DND-41 (cell line): Measurements from ENCODE around the gene VAMP4.

ENCODE experiments used
- ATAC-seq: fragments of 200-7000 bp; cut with Tn5 transposase; 3 replicates; pipeline ENCODE4 v1.9.1; 2021; ENCODE audit warnings: low read depth; ENCODE audit not compliant: insufficient read depth
- DNase-seq: peaks from one replicate; pipeline ENCODE4 v3.0.0-alpha.2; 2020
- H2AFZ ChIP-seq: 2 replicates; pipeline ENCODE4 v1.6.0; 2012; ENCODE audit warnings: low read depth, low read length
- H3K27ac ChIP-seq: 2 replicates; pipeline ENCODE4 v1.5.1; 2012; ENCODE audit warnings: low read length, inconsistent platforms
- H3K27me3 ChIP-seq: fragments of 200-600 bp; sonication (generic); 2 replicates; pipeline ENCODE4 v1.6.0; 2012; ENCODE audit warnings: low read length, mild to moderate bottlenecking, inconsistent platforms; ENCODE audit not compliant: insufficient read depth, poor library complexity
- H3K36me3 ChIP-seq: 2 replicates; pipeline ENCODE4 v1.5.1; 2012; ENCODE audit warnings: low read length, inconsistent platforms; ENCODE audit not compliant: insufficient read depth
- H3K4me1 ChIP-seq: 2 replicates; pipeline ENCODE4 v1.5.1; 2012; ENCODE audit warnings: mild to moderate bottlenecking, low read length; ENCODE audit not compliant: insufficient read depth
- H3K4me2 ChIP-seq: 2 replicates; pipeline ENCODE4 v1.6.0; 2012; ENCODE audit warnings: mild to moderate bottlenecking, moderate library complexity, low read length, inconsistent platforms; ENCODE audit not compliant: insufficient read depth
- H3K4me3 ChIP-seq, 2 experiments: fragments of 200-600 bp in 1 of 2; shearing (Covaris generic) in 1 of 2; 2 replicates each; pipeline ENCODE4 v1.5.1; 2012 to 2016; ENCODE audit warnings: inconsistent platforms in 2 of 2, low read length in 2 of 2, mild to moderate bottlenecking in 2 of 2, low read depth in 1 of 2, moderate library complexity in 1 of 2
- H3K79me2 ChIP-seq: 2 replicates; pipeline ENCODE4 v1.6.0; 2012; ENCODE audit warnings: low read length, inconsistent platforms; ENCODE audit not compliant: insufficient read depth
- H3K9ac ChIP-seq: 2 replicates; pipeline ENCODE4 v1.6.0; 2012; ENCODE audit warnings: low read depth, mild to moderate bottlenecking, inconsistent platforms, low read length, moderate library complexity
- H3K9me3 ChIP-seq: 2 replicates; pipeline ENCODE4 v1.5.1; 2012; ENCODE audit warnings: low read length, moderate library complexity, mild to moderate bottlenecking, inconsistent platforms; ENCODE audit not compliant: insufficient read depth, severe bottlenecking
- H4K20me1 ChIP-seq: 2 replicates; pipeline ENCODE4 v1.6.0; 2012; ENCODE audit warnings: low read length; ENCODE audit not compliant: insufficient read depth
- EZH2 ChIP-seq: IDR thresholded peaks from 3 replicates; pipeline ENCODE4 v1.6.1; 2012; ENCODE audit warnings: borderline replicate concordance, low read depth, mild to moderate bottlenecking, moderate library complexity, low read length, inconsistent platforms; ENCODE audit not compliant: severe bottlenecking
- TF ChIP-seq, protein P1 (sequence below): IDR thresholded peaks from 2 replicates; pipeline ENCODE4 v1.5.1; 2012; ENCODE audit warnings: borderline replicate concordance, low read length, moderate library complexity, mild to moderate bottlenecking; ENCODE audit not compliant: poor library complexity, severe bottlenecking; ENCODE audit errors: extremely low read depth

The VAMP4 gene

DNA sequence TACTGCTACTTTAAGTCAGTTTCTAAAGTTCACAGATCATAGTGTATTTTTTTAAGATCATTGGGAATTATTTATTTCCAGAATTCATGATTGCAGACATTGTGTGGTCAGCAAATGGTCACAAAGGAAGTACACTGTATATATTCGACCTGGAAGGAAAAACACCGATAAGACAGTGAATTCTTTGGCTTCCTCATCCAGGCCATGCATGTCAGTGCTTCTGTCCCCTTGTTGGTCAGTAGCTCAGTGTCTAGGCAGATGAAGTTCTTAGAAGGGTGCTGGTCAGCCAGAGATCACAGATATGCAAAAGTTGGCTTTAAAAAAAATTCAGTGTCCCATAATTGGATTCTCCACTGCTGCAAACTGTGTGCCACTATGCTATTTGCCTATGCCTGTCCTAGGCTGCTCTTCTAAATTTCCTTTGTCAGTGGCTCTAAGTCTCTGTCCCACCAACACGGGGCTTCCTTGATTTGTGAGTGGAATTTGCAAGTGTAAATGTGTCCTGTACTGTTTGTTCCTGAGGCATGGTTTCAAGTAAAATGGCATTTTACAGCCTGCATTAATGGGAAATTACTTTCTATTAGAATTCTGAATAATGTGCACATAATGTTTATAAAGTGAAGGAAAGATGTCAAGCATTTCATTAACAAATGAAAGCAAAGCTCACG lies 12.0 kb upstream of the VAMP4 start:
- no peak for TF ChIP-seq EZH2
- TF ChIP-seq, protein P1, sequence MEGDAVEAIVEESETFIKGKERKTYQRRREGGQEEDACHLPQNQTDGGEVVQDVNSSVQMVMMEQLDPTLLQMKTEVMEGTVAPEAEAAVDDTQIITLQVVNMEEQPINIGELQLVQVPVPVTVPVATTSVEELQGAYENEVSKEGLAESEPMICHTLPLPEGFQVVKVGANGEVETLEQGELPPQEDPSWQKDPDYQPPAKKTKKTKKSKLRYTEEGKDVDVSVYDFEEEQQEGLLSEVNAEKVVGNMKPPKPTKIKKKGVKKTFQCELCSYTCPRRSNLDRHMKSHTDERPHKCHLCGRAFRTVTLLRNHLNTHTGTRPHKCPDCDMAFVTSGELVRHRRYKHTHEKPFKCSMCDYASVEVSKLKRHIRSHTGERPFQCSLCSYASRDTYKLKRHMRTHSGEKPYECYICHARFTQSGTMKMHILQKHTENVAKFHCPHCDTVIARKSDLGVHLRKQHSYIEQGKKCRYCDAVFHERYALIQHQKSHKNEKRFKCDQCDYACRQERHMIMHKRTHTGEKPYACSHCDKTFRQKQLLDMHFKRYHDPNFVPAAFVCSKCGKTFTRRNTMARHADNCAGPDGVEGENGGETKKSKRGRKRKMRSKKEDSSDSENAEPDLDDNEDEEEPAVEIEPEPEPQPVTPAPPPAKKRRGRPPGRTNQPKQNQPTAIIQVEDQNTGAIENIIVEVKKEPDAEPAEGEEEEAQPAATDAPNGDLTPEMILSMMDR, result no peak
- Histone ChIP-seq H4K20me1 (no peaks in the 10 kb centered on the region), H3K36me3 (no peaks in the 10 kb centered on the region), H3K4me1 (no peaks in the 10 kb centered on the region), H3K4me2 (no peak overlapping the region), H3K9ac (no peak overlapping the region), H3K27ac (no peak overlapping the region), H3K27me3 (no peaks in the 10 kb centered on the region), H3K4me3 (no peak overlapping the region), H2AFZ (no peak overlapping the region), H3K9me3 (no peaks in the 10 kb centered on the region), H3K79me2 (no peaks in the 10 kb centered on the region)
- no peak for ATAC-seq
- no peak for DNase-seq

DNA sequence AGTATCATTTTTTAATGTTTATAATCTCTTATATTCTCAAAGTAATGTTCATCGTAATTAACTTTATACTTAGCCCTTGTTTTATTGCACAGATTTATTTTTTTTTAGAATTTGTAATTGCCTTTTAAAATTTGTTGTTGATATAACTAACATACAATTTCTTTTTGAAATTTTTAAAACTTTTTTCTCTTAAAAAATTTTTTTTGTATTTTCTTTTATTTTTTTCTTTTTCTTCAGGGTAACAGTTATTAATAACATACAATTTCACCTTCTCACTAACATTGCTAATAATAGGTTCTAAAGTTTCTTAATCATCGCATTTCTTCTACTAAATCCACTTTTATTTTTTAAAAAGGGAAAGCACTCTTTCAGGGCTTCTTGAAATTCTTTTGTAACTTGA lies 11.3 kb upstream of the VAMP4 start:
- Histone ChIP-seq H3K4me1 (no peaks in the 10 kb centered on the region), H3K27me3 (no peaks in the 10 kb centered on the region), H4K20me1 (no peaks in the 10 kb centered on the region), H3K9ac (no peak overlapping the region), H3K79me2 (no peaks in the 10 kb centered on the region), H3K27ac (no peak overlapping the region), H3K9me3 (no peaks in the 10 kb centered on the region), H2AFZ (no peak overlapping the region), H3K36me3 (no peaks in the 10 kb centered on the region), H3K4me3 (no peak overlapping the region), H3K4me2 (no peak overlapping the region)
- no peak for DNase-seq
- TF ChIP-seq, protein P1, result no peak
- no peak for TF ChIP-seq EZH2
- ATAC-seq, result no peak

DNA sequence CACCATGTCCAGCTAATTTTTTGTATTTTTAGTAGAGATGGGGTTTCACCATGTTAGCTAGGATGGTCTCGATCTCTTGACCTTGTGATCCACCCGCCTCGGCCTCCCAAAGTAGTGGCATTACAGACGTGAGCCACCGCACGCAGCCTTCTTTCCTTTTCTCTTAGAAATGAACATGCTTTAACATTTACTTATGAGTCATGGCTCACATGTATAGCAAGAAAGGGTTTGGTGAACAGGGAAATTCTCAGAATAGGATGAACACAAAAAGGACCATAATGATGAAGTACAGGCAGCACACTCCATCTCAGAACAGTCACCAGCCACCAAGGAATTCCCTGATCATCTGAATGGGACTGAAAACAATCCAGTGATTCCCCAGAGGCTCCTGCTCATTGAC lies 9.4 kb upstream of the VAMP4 start:
- DNase-seq (no peak), ATAC-seq (no peak)
- H3K4me2 ChIP-seq, result no peak overlapping the region
- H3K36me3 ChIP-seq, result no peaks in the 10 kb centered on the region
- H4K20me1 ChIP-seq, result no peaks in the 10 kb centered on the region
- no peak overlapping the region for H2AFZ ChIP-seq
- no peaks in the 10 kb centered on the region for H3K9me3 ChIP-seq
- H3K4me3 ChIP-seq, result no peak overlapping the region
- H3K4me1 ChIP-seq, result no peaks in the 10 kb centered on the region
- H3K9ac ChIP-seq, result no peak overlapping the region
- H3K27ac ChIP-seq, result no peak overlapping the region
- H3K27me3 ChIP-seq, result no peaks in the 10 kb centered on the region
- TF ChIP-seq, protein P1, result no peak
- TF ChIP-seq EZH2, result no peak
- no peaks in the 10 kb centered on the region for H3K79me2 ChIP-seq
